ENCODE results near the gene FCHSD2. TPM values are rescaled to one million over a fixed set of nuclear protein-coding genes. Genes with fewer than 3 reads are reported as not detected.

The FCHSD2 gene
- total and polyA plus RNA-seq, 2 of the 13 experiments (the other 11 are each of a cell fraction or from before 2014, with no cell fraction given), result 20.5 to 24.8 TPM

DNA sequence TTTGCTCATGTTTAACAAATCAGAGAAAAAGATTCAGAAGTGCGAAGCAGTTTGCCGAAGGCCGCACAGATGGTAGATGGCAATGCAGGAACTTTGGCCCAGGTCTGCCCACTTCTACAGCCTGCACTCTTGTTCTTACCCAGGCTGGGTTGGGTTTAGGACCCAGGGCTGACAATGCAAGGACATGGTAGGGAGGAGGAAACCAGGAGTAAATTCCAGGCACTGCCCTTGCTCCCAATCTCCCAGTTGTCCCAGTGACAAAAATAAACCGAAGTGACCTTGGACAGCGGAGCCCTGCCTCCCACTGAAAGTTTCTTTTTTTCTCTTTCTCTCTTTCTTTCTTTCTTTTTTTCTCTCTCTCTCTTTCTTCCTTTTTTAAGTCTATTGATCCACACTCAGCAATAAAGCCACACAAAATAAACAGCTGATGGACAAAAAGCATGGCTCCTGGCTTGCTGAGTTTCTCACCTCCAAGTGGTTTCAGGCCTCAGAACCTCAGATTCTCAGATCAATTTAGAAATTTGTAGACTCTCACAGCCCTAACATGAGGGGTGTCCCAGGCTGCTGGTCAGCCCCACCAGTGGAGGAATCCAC lies 33.5 kb upstream of the FCHSD2 start (continued):
- no peak for TF ChIP-seq ATF7-NPFF (CRISPR knock-in tag; IDR thresholded peaks at IDR 0.05; ENCODE audit: low read depth)
- TF ChIP-seq CBFB (CRISPR knock-in tag; IDR thresholded peaks at IDR 0.05), result no peak
- no peak for TF ChIP-seq NFRKB (IDR thresholded peaks at IDR 0.05)
- TF ChIP-seq, protein P1, sequence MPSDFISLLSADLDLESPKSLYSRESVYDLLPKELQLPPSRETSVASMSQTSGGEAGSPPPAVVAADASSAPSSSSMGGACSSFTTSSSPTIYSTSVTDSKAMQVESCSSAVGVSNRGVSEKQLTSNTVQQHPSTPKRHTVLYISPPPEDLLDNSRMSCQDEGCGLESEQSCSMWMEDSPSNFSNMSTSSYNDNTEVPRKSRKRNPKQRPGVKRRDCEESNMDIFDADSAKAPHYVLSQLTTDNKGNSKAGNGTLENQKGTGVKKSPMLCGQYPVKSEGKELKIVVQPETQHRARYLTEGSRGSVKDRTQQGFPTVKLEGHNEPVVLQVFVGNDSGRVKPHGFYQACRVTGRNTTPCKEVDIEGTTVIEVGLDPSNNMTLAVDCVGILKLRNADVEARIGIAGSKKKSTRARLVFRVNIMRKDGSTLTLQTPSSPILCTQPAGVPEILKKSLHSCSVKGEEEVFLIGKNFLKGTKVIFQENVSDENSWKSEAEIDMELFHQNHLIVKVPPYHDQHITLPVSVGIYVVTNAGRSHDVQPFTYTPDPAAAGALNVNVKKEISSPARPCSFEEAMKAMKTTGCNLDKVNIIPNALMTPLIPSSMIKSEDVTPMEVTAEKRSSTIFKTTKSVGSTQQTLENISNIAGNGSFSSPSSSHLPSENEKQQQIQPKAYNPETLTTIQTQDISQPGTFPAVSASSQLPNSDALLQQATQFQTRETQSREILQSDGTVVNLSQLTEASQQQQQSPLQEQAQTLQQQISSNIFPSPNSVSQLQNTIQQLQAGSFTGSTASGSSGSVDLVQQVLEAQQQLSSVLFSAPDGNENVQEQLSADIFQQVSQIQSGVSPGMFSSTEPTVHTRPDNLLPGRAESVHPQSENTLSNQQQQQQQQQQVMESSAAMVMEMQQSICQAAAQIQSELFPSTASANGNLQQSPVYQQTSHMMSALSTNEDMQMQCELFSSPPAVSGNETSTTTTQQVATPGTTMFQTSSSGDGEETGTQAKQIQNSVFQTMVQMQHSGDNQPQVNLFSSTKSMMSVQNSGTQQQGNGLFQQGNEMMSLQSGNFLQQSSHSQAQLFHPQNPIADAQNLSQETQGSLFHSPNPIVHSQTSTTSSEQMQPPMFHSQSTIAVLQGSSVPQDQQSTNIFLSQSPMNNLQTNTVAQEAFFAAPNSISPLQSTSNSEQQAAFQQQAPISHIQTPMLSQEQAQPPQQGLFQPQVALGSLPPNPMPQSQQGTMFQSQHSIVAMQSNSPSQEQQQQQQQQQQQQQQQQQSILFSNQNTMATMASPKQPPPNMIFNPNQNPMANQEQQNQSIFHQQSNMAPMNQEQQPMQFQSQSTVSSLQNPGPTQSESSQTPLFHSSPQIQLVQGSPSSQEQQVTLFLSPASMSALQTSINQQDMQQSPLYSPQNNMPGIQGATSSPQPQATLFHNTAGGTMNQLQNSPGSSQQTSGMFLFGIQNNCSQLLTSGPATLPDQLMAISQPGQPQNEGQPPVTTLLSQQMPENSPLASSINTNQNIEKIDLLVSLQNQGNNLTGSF (CRISPR knock-in tag; IDR thresholded peaks at IDR 0.05), result no peak
- no peak for TF ChIP-seq ZBTB46 (CRISPR knock-in tag; IDR thresholded peaks at IDR 0.05; ENCODE audit: borderline replicate concordance)
- TF ChIP-seq, protein P2, sequence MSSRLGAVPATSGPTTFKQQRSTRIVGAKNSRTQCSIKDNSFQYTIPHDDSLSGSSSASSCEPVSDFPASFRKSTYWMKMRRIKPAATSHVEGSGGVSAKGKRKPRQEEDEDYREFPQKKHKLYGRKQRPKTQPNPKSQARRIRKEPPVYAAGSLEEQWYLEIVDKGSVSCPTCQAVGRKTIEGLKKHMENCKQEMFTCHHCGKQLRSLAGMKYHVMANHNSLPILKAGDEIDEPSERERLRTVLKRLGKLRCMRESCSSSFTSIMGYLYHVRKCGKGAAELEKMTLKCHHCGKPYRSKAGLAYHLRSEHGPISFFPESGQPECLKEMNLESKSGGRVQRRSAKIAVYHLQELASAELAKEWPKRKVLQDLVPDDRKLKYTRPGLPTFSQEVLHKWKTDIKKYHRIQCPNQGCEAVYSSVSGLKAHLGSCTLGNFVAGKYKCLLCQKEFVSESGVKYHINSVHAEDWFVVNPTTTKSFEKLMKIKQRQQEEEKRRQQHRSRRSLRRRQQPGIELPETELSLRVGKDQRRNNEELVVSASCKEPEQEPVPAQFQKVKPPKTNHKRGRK (CRISPR knock-in tag; IDR thresholded peaks at IDR 0.05), result no peak
- no peak for TF ChIP-seq FOXC1 (CRISPR knock-in tag; IDR thresholded peaks at IDR 0.05; ENCODE audit: borderline replicate concordance)
- no peak for TF ChIP-seq HDAC6 (IDR thresholded peaks at IDR 0.05; ENCODE audit: low read depth, low read length)
- TF ChIP-seq, protein P3, sequence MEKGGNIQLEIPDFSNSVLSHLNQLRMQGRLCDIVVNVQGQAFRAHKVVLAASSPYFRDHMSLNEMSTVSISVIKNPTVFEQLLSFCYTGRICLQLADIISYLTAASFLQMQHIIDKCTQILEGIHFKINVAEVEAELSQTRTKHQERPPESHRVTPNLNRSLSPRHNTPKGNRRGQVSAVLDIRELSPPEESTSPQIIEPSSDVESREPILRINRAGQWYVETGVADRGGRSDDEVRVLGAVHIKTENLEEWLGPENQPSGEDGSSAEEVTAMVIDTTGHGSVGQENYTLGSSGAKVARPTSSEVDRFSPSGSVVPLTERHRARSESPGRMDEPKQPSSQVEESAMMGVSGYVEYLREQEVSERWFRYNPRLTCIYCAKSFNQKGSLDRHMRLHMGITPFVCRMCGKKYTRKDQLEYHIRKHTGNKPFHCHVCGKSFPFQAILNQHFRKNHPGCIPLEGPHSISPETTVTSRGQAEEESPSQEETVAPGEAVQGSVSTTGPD (CRISPR knock-in tag; IDR thresholded peaks at IDR 0.05), result no peak
- TF ChIP-seq ZNF282 (IDR thresholded peaks at IDR 0.05; ENCODE audit: partially characterized antibody), result no peak
